ENCODE data around the gene DHRS7.

- TF ChIP-seq MYC (IDR thresholded peaks at IDR 0.05; ENCODE audit: low read depth, low read length) (no peak), CTCF (IDR thresholded peaks at IDR 0.05; ENCODE audit: extremely low read depth in 1 of 2, insufficient read depth in 1 of 2, low read depth in 1 of 2, low read length in 2 of 2) (no peak), POLR2A (IDR thresholded peaks at IDR 0.05; ENCODE audit: low read depth, low read length) (no peak), EZH2 (IDR thresholded peaks at IDR 0.05; ENCODE audit: borderline replicate concordance, low read depth, low read length, severe bottlenecking) (no peak), JUN (IDR thresholded peaks at IDR 0.05; ENCODE audit: borderline replicate concordance, insufficient read depth, insufficient read length, low read depth) (no peak), POLR2AphosphoS5 (IDR thresholded peaks at IDR 0.05; ENCODE audit: insufficient read depth, low read depth, low read length) (no peak)
Observed at GRCh38 chr14:60212503-60213371, 47.5 kb upstream of the DHRS7 start.
